Peyer's patch (tissue), 4 donors: ENCODE measurements around the gene FGFBP2. TPM values are rescaled to one million over a fixed set of nuclear protein-coding genes. Genes with fewer than 3 reads are reported as not detected.
A peak's percentile ranks its signal among the peaks of the same experiment; 100 is the strongest.

Source experiments
- DNase-seq, 3 donors: peaks; one replicate each; pipeline ENCODE4 v3.0.0-alpha.2; 2017 to 2019
- H3K27ac ChIP-seq, 4 donors: fragments of 200-600 bp; sonication (generic); one replicate each; pipeline ENCODE4 v1.5.1; 2016 to 2019
- H3K27me3 ChIP-seq, 2 donors: fragments of 200-600 bp; sonication (generic); one replicate each; pipeline ENCODE4 v1.5.1; 2019
- H3K36me3 ChIP-seq, 3 donors: fragments of 200-600 bp; sonication (generic); one replicate each; pipeline ENCODE4 v1.5.1; 2016 to 2019
- H3K4me1 ChIP-seq, 4 donors: fragments of 200-600 bp; sonication (generic); one replicate each; pipeline ENCODE4 v1.5.1; 2016 to 2019
- H3K4me3 ChIP-seq, 4 donors: fragments of 200-600 bp; sonication (generic); 1 replicate in 3 of 4; 2 replicates in 1 of 4; pipeline ENCODE4 v1.5.1; 2016 to 2019; ENCODE audit warnings: mild to moderate bottlenecking in 1 of 4
- H3K9me3 ChIP-seq, 4 donors: fragments of 200-600 bp; sonication (generic); one replicate each; pipeline ENCODE4 v1.5.1; 2016 to 2019; ENCODE audit warnings: mild to moderate bottlenecking in 1 of 4
- POLR2A ChIP-seq, 2 donors: fragments of 450-650 bp; IDR thresholded peaks; one replicate each; pipeline ENCODE4 v1.5.1; 2017; ENCODE audit warnings: antibody characterized with exemption in 2 of 2, mild to moderate bottlenecking in 2 of 2, moderate library complexity in 2 of 2
- total RNA-seq, 4 donors: library from RNA; depleted of rRNA; stranded (reverse); fragments of >200 nt; gene quantifications; one replicate each; pipeline ENCODE4 v1.1.0, GENCODE V29; 2016
- TF ChIP-seq, protein P1 (sequence below), 6 experiments: fragments of 450-650 bp in 4 of 6; fragments of 200-600 bp in 2 of 6; sonication (generic) in 1 of 6; IDR thresholded peaks; one replicate each; pipeline ENCODE4 v1.5.1; 2017 to 2019; ENCODE audit warnings: antibody characterized with exemption in 6 of 6, mild to moderate bottlenecking in 3 of 6, moderate library complexity in 1 of 6

FGFBP2 gene
- total RNA-seq, 4 donors from 2014 or later, result not detected

GRCh38 chr4:15965325-15965724 is 2.4 kb upstream of the FGFBP2 start:
- H3K4me1 ChIP-seq, result no peaks in the 10 kb centered on the region
- no peaks in the 10 kb centered on the region for H3K27me3 ChIP-seq
- no peak overlapping the region for H3K27ac ChIP-seq
- no peaks in the 10 kb centered on the region for H3K36me3 ChIP-seq
- no peak for DNase-seq
- H3K4me3 ChIP-seq, result no peak overlapping the region
- TF ChIP-seq POLR2A (IDR thresholded peaks at IDR 0.05), result no peak
- TF ChIP-seq, protein P1, sequence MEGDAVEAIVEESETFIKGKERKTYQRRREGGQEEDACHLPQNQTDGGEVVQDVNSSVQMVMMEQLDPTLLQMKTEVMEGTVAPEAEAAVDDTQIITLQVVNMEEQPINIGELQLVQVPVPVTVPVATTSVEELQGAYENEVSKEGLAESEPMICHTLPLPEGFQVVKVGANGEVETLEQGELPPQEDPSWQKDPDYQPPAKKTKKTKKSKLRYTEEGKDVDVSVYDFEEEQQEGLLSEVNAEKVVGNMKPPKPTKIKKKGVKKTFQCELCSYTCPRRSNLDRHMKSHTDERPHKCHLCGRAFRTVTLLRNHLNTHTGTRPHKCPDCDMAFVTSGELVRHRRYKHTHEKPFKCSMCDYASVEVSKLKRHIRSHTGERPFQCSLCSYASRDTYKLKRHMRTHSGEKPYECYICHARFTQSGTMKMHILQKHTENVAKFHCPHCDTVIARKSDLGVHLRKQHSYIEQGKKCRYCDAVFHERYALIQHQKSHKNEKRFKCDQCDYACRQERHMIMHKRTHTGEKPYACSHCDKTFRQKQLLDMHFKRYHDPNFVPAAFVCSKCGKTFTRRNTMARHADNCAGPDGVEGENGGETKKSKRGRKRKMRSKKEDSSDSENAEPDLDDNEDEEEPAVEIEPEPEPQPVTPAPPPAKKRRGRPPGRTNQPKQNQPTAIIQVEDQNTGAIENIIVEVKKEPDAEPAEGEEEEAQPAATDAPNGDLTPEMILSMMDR (IDR thresholded peaks at IDR 0.05), result no peak
- no peaks in the 10 kb centered on the region for H3K9me3 ChIP-seq

- no peaks in the 10 kb centered on the region for H3K9me3 ChIP-seq
- H3K36me3 ChIP-seq, result no peaks in the 10 kb centered on the region
- TF ChIP-seq POLR2A (IDR thresholded peaks at IDR 0.05), result no peak
- TF ChIP-seq, protein P1 (IDR thresholded peaks at IDR 0.05), result peak in 1 of 6 experiments; percentile 31
- no peak for DNase-seq
- H3K27me3 ChIP-seq, result no peaks in the 10 kb centered on the region
- no peak overlapping the region for H3K27ac ChIP-seq
- no peaks in the 10 kb centered on the region for H3K4me1 ChIP-seq
- H3K4me3 ChIP-seq, result no peak overlapping the region
These were observed 1.2 kb upstream of the FGFBP2 start for GRCh38 chr4:15964159-15964558.

DNA sequence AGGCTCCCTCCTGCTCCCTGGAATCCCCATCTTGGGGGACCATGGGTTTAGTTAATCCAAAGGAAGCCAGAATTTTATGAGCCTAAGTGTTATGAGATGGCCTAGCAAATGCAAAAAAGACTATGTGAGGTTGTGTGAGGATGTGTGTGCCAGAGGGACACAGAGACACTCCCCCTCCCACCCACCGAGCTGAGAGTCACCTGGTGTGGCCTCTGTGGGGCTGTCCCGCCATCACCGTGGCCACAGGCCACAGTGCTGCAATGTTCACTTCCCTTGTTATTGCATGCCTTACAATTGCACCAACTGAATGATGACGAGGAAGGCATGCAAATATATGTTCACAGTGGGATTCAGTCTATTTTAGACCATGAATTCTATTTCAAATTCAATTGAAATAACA is 601 bp upstream of the FGFBP2 start:
- Histone ChIP-seq H3K36me3 (no peaks in the 10 kb centered on the region), H3K9me3 (no peaks in the 10 kb centered on the region), H3K27me3 (no peaks in the 10 kb centered on the region), H3K4me3 (no peak overlapping the region), H3K27ac (no peak overlapping the region), H3K4me1 (no peaks in the 10 kb centered on the region)
- DNase-seq, result peak in 2 of 3 donors; percentile 30 to 58
- TF ChIP-seq POLR2A (IDR thresholded peaks at IDR 0.05), result no peak
- TF ChIP-seq, protein P1 (IDR thresholded peaks at IDR 0.05), result no peak

DNA sequence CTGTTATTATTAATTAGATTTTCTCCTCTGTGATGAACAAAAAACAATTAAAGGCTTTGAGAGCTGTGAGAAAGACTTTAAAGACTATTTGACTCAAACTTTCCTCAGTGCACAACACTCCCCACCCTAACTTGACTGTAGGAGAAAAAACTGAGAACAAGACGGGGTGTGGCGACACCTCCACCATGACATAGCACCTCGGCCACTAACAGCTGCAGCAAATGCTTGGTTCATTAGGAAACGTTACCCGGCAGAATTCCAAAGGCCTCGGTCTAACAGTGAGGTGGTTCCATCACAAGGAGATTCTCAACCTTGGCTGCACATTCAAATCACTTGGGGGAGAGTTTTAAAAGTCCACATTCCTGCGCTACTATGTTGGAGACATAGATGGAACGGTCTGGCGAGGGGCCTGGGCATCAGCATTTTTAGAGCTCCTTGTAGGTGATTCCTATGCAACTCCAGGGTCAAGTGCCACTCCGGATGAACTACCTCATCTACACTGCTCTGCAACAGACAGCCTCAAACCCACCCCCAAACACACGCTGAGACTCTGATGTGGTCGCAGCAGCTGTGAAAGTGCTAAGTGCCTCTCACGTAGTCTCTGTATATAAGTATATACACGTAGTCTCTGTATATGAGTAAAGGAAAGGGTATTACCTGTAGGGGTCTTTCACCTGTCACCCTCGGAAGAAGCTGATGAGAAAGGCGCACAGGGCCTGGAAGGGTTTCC is 1.0 kb downstream of the FGFBP2 start:
- Histone ChIP-seq H3K36me3 (no peaks in the 10 kb centered on the region), H3K27me3 (no peaks in the 10 kb centered on the region), H3K9me3 (no peaks in the 10 kb centered on the region), H3K4me1 (no peaks in the 10 kb centered on the region), H3K4me3 (no peak overlapping the region), H3K27ac (no peak overlapping the region)
- no peak for TF ChIP-seq POLR2A (IDR thresholded peaks at IDR 0.05)
- TF ChIP-seq, protein P1 (IDR thresholded peaks at IDR 0.05), result no peak
- DNase-seq, result no peak

DNA sequence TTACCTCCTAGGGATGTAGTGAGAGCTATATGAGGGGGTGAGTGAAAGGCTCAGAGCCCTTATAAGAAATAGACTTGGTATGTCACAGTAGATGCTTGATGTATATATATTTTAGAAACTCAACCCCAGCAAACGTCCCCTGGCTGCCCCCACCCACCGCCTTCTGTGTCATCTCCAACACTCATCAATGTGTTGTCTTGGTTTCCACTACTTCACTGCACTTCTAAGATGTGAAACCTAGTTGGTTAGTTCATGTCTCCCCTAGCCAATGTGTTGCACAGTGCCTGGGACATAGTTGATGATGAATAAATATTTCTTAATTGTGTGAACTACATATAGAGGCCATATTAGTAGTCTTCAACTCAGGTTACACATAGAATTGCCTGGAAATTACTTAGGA is 4.4 kb downstream of the FGFBP2 start:
- H3K27me3 ChIP-seq, result no peaks in the 10 kb centered on the region
- TF ChIP-seq, protein P1 (IDR thresholded peaks at IDR 0.05), result no peak
- no peak for TF ChIP-seq POLR2A (IDR thresholded peaks at IDR 0.05)
- H3K27ac ChIP-seq, result no peak overlapping the region

More for the DNA sequence above, 4.4 kb downstream of the FGFBP2 start:
- no peaks in the 10 kb centered on the region for H3K36me3 ChIP-seq
- no peak overlapping the region for H3K4me3 ChIP-seq
- no peak for DNase-seq
- H3K9me3 ChIP-seq, result no peaks in the 10 kb centered on the region
- H3K4me1 ChIP-seq, result no peaks in the 10 kb centered on the region
